LHCN-M2 (cell line): ENCODE data around the gene EIF2S3. TPM values are rescaled to one million over a fixed set of nuclear protein-coding genes. Genes with fewer than 3 reads are reported as not detected.
"Not testable (repeated sequence)": the region's sequence is repeated elsewhere in the genome, so short reads cannot be mapped to it uniquely, and the experiment has no call there.

Experiments
- DNase-seq: peaks from one replicate; pipeline ENCODE4 v3.0.0-alpha.2; 2012; ENCODE audit warnings: low read depth
- polyA plus RNA-seq: library from polyadenylated mRNA; unstranded; fragments of >200 nt; gene quantifications from one replicate; pipeline ENCODE4 v1.2.1, GENCODE V29; 2012; ENCODE audit warnings: missing spikeins
- total RNA-seq: library from RNA; depleted of rRNA; stranded (reverse); fragments of >200 nt; gene quantifications from 2 replicates; pipeline ENCODE4 v1.2.3, GENCODE V29; 2014; rRNA removed

Gene EIF2S3
- 108 and 122 TPM in 2 replicates for total RNA-seq
- polyA plus RNA-seq, result 63.2 TPM

- peak; percentile 93 for DNase-seq
Measured at GRCh38 chrX:24054182-24055042, at the start of gene EIF2S3. Gene EIF2S3, plus strand, starts transcription at chrX:24054956. Its CDS starts 13 bp downstream, at chrX:24054969.

DNA sequence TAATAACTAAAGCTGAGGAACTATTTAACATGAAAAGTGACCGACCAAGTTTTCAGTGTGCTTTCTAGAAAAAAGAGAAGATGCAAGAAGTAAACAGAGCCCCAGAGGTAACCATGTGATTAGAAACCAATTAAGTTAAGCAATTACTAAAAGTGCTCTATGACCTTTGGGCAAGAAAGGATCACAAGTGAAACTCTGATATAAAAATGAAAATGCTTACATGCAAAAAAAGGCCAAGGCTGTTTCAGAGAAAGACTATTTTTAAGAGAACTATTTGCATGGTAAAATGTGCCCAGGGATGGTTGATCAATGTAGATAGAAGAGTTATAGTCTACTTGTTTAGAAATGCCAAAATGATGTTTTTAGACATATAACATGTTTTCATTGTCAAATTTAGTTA is 49.7 kb upstream of the EIF2S3 start:
- no peak for DNase-seq

GRCh38 chrX:24005867-24006266 is 48.9 kb upstream of the EIF2S3 start:
- DNase-seq, result no peak

GRCh38 chrX:24012266-24012665 is 42.5 kb upstream of the EIF2S3 start:
- no peak for DNase-seq

DNA sequence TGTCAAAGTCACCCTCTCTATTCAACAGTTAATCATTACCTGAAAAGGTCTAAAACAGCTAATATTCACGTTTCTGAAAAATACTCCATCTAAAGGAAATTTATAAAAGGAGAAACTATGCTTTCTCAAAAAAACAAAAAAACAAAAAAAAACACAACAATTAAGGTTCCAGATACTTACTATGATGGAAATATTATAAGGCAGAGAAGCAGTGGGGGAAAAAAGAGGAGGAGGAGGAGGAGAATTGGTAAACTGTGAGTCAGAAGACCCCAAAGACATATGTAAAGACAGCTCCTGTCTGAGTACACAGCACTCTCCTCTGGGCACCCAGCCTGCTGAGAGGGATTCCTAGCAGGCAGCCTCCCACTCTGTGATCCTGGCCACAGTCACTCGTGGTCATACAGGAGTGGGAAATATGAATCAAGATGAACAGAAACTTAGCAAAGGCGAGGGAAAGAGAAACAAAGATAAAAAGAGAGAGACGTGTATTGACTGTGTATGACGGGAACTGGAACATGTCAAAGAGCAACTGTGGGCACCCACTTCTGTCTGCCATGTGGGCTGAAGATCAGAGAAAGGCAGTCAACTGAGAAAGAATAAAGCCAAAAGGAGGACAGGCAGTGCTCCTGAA is 40.3 kb upstream of the EIF2S3 start:
- no peak for DNase-seq

GRCh38 chrX:24017674-24018073 is 37.1 kb upstream of the EIF2S3 start:
- DNase-seq, result no peak

DNA sequence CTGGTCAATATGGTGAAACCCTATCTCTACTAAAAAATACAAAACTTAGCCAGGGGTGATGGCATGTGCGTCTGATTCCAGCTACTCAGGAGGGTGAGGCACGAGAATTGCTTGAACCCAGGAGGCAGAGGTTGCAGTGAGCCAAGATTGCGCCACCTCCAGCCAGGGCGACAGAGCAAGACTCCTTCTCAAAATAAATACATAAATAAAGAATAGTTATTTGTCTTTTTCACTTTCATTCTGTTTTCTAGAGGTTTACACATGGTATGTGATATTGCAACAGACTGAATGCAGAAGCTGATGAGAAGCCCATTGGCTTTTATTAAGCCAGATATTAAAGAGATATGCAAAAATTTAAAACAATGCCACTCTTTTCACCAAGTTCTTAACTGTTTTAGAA is 35.9 kb upstream of the EIF2S3 start:
- DNase-seq, result no peak

DNA sequence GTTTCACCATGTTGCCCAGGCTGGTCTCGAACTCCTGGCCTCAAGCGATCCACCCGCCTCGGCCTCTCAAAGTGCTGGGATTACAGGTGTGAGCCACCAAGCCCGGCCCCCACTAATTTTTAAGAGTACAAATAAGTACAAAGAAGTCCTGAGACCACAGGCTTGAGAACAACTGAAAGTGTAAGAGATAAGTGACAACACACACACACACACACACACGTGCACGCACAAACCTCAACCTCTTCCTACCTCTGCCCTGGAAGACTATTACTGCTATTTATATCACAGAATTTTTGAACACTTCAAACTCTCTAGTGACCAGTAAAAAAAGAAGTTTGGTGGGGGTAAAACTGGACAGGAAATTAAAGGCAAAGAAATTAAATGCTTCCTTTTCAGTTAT is 35.3 kb upstream of the EIF2S3 start:
- no peak for DNase-seq

DNA sequence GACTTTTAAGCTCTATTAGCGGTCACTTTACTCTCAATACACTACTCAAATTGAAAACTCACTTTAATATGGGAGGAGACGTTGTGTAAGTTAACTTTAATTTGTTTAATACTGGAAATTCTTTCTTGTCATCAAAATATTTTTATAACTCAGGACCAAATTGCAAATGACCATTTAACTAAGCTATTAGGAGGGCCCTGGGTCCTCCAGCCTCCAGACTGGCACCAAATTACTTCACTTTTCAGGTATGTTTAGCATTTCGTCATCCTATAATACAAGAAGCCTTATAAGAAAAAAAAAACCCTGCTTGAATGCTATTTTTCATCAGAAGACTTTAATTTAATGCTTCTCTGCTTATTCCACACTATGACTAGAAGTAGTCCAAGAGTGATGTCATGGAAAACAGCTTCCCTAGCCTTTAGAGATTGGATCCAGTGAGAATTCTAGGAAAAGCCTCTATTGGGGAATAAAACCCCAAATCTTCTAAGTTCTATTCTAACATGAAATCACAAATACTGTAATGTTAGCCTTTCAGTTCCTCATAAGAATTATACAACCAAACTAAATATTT is 34.4 kb upstream of the EIF2S3 start:
- DNase-seq, result no peak

DNA sequence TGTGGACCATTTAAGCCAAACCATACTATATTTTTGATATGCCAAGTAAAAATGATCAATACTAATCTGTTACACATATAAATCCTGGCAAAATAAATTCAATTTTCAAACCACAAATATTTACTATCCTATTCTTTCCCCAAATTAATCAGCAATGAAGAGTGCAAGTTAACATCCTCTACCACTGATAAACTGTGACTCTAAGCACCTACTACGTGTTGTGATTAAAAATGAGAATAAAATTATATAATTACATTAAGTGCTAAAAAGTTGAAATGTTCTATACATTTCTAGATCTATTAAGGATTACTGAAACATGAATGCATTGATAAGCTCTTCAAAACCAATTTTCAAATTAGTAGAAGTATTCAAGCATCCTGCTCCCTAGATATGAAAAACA is 31.2 kb upstream of the EIF2S3 start:
- DNase-seq, result no peak

DNA sequence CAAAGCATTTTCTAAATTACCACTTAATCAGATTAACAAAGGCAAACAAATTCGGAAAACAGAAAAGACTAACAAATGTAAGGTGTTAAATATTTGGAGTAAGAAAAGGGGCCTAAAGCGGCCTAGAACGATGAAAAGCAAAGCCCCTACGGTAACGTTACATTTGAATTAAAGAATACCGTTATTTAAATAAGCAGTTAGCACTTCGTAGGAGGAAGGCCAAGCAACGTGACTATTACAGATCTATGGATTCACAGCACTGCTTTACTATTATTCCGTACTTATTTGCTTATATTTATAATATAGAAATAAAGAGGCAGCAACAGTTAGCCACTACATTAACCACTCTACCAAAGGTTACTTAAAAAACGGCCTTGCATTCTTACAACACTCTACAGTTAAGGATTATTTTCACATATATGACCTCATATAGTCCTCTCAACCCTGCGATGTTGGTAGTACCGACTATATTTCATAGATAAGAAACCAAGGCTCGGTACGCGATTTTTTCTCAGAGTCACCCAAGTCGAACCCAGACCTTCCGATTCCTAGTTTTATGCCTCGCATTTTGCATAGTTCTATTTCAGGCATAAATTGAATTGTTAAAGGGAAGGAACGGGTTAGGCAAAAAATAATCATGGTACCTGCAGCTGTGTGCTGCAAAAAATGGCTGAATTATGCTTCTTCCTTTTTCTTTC is 30.6 kb upstream of the EIF2S3 start:
- DNase-seq, result peak; percentile 6

- DNase-seq, result peak; percentile 86
Measured at GRCh38 chrX:24024819-24025740, 29.7 kb upstream of the EIF2S3 start.

DNA sequence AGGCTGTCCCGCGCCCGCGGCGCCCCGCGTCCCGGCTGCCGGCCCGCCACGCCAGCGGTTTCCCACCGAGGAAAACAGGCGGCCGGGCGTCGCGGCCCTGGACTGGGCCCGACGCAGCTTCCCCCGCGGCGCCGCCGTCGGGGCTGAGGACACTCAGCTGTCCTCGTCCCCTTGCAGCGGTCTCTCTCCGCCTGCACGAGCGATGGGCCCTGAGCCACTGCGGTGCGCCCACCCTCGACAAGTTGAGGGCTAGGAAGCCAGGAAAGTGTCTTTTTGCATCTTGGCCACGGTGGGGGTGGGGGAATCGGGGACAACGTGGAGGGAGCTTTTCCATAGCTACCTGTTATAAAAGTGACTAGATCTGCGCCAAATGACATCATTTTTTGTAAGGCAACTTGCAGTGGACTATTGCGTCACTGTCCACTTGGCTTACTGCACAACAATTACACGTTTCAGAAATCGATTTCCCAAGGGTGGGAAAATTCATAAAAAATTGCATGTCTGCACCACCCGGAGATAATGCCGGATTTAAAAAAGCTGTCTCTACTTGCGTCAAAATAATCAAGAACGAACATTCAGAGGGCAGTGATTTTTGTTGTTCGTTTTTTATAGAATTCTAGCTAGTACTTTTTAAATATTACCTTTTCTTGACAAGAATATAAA is 28.9 kb upstream of the EIF2S3 start:
- DNase-seq, result peak; percentile 50

GRCh38 chrX:24026432-24026831 is 28.3 kb upstream of the EIF2S3 start:
- DNase-seq, result peak; percentile 8

- no peak for DNase-seq
Measured at GRCh38 chrX:24027086-24027485, 27.7 kb upstream of the EIF2S3 start, which contains the start of gene KLHL15. Gene KLHL15, minus strand, starts transcription at chrX:24027186. Its CDS starts 20,493 bp downstream, at chrX:24006693.

GRCh38 chrX:24027985-24028384 is 26.8 kb upstream of the EIF2S3 start:
- no peak for DNase-seq

DNA sequence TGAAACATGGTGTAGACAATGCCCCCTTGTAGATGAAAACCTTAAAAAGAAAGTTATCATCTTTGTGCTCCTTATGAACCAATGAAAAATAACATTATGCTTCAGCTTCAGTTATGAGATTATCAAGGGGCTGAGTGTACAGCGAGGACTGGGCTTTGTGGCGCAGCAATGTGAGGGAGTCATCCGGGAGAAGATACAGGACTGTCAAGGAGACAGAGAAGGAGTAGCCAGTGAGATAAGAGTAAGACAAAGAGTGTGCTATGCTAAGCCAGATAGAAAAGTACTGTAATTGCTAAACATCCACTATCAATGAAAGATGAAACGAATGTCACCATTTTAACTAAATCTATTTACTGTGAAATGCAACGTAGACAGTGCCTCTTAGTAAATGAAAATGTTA is 24.2 kb upstream of the EIF2S3 start:
- no peak for DNase-seq

DNA sequence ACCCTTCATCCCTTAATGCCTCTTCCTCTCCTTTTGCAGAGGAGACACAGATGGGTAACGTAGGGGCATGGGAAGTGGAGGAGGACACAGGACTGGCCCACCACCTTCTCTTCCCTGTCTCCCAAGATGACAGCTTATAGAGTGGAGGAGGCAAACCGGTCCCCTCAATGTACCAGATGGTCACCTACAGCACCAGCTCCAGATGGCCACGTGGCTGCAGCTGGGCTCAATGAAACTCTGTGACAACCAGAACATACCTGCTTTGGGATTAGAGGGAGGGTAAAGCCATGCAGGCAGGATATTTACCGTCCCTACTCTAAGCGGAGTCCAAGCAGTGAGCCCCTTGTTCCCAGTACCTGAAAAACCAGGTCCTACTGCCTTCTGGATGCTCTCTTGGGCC is 20.3 kb upstream of the EIF2S3 start:
- DNase-seq, result no peak

- no peak for DNase-seq
Measured at GRCh38 chrX:24037729-24038128, 17.0 kb upstream of the EIF2S3 start.

DNA sequence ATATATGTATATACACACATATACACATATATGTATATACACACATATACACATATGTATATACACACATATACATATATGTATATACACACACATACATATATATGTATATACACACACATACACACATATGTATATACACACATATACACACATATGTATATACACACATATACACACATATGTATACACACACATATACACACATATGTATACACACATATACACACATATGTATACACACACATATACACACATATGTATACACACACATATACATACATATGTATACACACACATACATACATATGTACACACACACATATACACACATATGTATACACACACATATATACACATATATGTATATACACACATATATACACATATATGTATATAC is 8.7 kb upstream of the EIF2S3 start:
- not testable (repeated sequence) for DNase-seq
